HepG2 (cell line): ENCODE data around the gene MAP3K4. TPM values are rescaled to one million over a fixed set of nuclear protein-coding genes. Genes with fewer than 3 reads are reported as not detected.
A peak's percentile ranks its signal among the peaks of the same experiment; 100 is the strongest.

ENCODE experiments used
- ATF7 ChIP-seq, 2 experiments: fragments of 450-650 bp in 1 of 2; sonication (generic) in 1 of 2; formaldehyde crosslinking in 1 of 2; IDR thresholded peaks; 2 replicates each; pipeline versions ENCODE4 v1.4.0 to v1.6.1; 2016 to 2020; ENCODE audit warnings: antibody characterized with exemption in 1 of 2, mild to moderate bottlenecking in 1 of 2, missing genetic modification reagents in 1 of 2
- BCL6 ChIP-seq: IDR thresholded peaks from 2 replicates; pipeline ENCODE4 v1.6.1; 2016; ENCODE audit warnings: missing genetic modification reagents, missing compliant biosample characterization
- ETV6 ChIP-seq: sonication (generic); formaldehyde crosslinking; conservative IDR thresholded peaks from 2 replicates; pipeline ENCODE4 v1.4.0; 2020; ENCODE audit warnings: missing genetic modification reagents
- KDM6A ChIP-seq: IDR thresholded peaks from 2 replicates; pipeline ENCODE4 v1.6.1; 2016; ENCODE audit warnings: low read depth
- MTA3 ChIP-seq: sonication (generic); formaldehyde crosslinking; IDR thresholded peaks from 2 replicates; pipeline ENCODE4 v1.4.0; 2020; ENCODE audit warnings: missing genetic modification reagents
- NAIF1 ChIP-seq: sonication (generic); formaldehyde crosslinking; IDR thresholded peaks from 2 replicates; pipeline ENCODE4 v1.5.0; 2020; ENCODE audit warnings: mild to moderate bottlenecking, missing genetic modification reagents, borderline replicate concordance
- NFKBIZ ChIP-seq: IDR thresholded peaks from 2 replicates; pipeline ENCODE4 v1.6.1; 2018; ENCODE audit warnings: missing genetic modification reagents, missing compliant biosample characterization
- RFX1 ChIP-seq: fragments of 450-650 bp; IDR thresholded peaks from 2 replicates; pipeline ENCODE4 v1.6.1; 2017
- SMARCE1 ChIP-seq: fragments of 450-650 bp; IDR thresholded peaks from 2 replicates; pipeline ENCODE4 v1.6.1; 2017; ENCODE audit warnings: borderline replicate concordance
- SMC3 ChIP-seq: IDR thresholded peaks from 2 replicates; pipeline ENCODE4 v1.6.1; 2011; ENCODE audit warnings: low read length, improper control_type of control experiment
- SRSF9 ChIP-seq: fragments of 200-400 bp; formaldehyde crosslinking; IDR thresholded peaks from 2 replicates; pipeline ENCODE4 v1.6.1; 2018; ENCODE audit warnings: borderline replicate concordance, mild to moderate bottlenecking, low read depth, low read length; ENCODE audit not compliant: insufficient read depth, poor library complexity, severe bottlenecking
- SSRP1 ChIP-seq: IDR thresholded peaks from 2 replicates; pipeline ENCODE4 v1.6.1; 2016; ENCODE audit warnings: control low read depth
- TRIM24 ChIP-seq: sonication (generic); formaldehyde crosslinking; IDR thresholded peaks from 2 replicates; pipeline ENCODE4 v1.8.0; 2022; ENCODE audit warnings: mild to moderate bottlenecking, missing genetic modification reagents
- ZBTB7B ChIP-seq: sonication (generic); formaldehyde crosslinking; IDR thresholded peaks from 2 replicates; pipeline ENCODE4 v1.4.0; 2020; ENCODE audit warnings: missing genetic modification reagents
- ZEB1 ChIP-seq: IDR thresholded peaks from 2 replicates; pipeline ENCODE4 v1.6.1; 2012; ENCODE audit warnings: mild to moderate bottlenecking, low read depth, inconsistent platforms; ENCODE audit not compliant: insufficient replicate concordance
- ZKSCAN8 ChIP-seq: IDR thresholded peaks from 2 replicates; pipeline ENCODE4 v1.6.1; 2016; ENCODE audit warnings: borderline replicate concordance, missing genetic modification reagents, missing compliant biosample characterization
- ZNF136 ChIP-seq: sonication (generic); formaldehyde crosslinking; IDR thresholded peaks from 2 replicates; pipeline ENCODE4 v1.8.1; 2022; ENCODE audit warnings: low read depth, mild to moderate bottlenecking, moderate library complexity, missing genetic modification reagents
- ZNF367 ChIP-seq: sonication (generic); formaldehyde crosslinking; IDR thresholded peaks from 2 replicates; pipeline ENCODE4 v1.4.0; 2020; ENCODE audit warnings: missing genetic modification reagents, borderline replicate concordance
- ZNF414 ChIP-seq: sonication (generic); formaldehyde crosslinking; IDR thresholded peaks from 2 replicates; pipeline ENCODE4 v1.5.0; 2020; ENCODE audit warnings: missing genetic modification reagents
- ZNF605 ChIP-seq: sonication (generic); formaldehyde crosslinking; IDR thresholded peaks from 2 replicates; pipeline ENCODE4 v1.8.0; 2022; ENCODE audit warnings: mild to moderate bottlenecking, missing genetic modification reagents
- ZSCAN25 ChIP-seq: sonication (generic); formaldehyde crosslinking; IDR thresholded peaks from 2 replicates; pipeline ENCODE4 v1.8.0; 2022; ENCODE audit warnings: mild to moderate bottlenecking, missing genetic modification reagents
- polyA plus RNA-seq, 8 experiments: library from polyadenylated mRNA; depleted of rRNA in 3 of 8; stranded (reverse) in 7 of 8; unstranded in 1 of 8; fragments of >200 nt; fragmentation: Illumina TruSeq in 4 of 8; extraction: Trizol in 4 of 8; gene quantifications; 2 replicates each; pipeline versions ENCODE4 v1.2.1 to v1.2.3, GENCODE V29; 2011 to 2016; ENCODE audit warnings: low read depth in 4 of 8, missing spikeins in 1 of 8, mixed read lengths in 1 of 8; ENCODE audit not compliant: insufficient read depth in 1 of 8
- total RNA-seq, 5 experiments: library from RNA; depleted of rRNA; stranded (reverse); fragments of >200 nt; fragmentation: Illumina TruSeq; extraction: Trizol; gene quantifications; 2 replicates each; pipeline ENCODE4 v1.2.3, GENCODE V29; 2016; ENCODE audit warnings: low read depth in 1 of 5
- TF ChIP-seq, protein P1 (sequence below): sonication (generic); formaldehyde crosslinking; IDR thresholded peaks from 2 replicates; pipeline ENCODE4 v1.8.0; 2022; ENCODE audit warnings: mild to moderate bottlenecking, missing genetic modification reagents; ENCODE audit not compliant: insufficient replicate concordance
- TF ChIP-seq, protein P2 (sequence below), 2 experiments: sonication (generic) in 1 of 2; formaldehyde crosslinking in 1 of 2; IDR thresholded peaks; 2 replicates each; pipeline versions ENCODE4 v1.5.1 to v1.6.1; 2011 to 2020; ENCODE audit warnings: borderline replicate concordance in 1 of 2, low read depth in 1 of 2, low read length in 1 of 2, mild to moderate bottlenecking in 1 of 2, missing genetic modification reagents in 1 of 2, moderate library complexity in 1 of 2
- TF ChIP-seq, protein P3 (sequence below): sonication (generic); formaldehyde crosslinking; IDR thresholded peaks from 2 replicates; pipeline ENCODE4 v1.5.0; 2020; ENCODE audit warnings: missing genetic modification reagents

Gene MAP3K4
- total and polyA plus RNA-seq, 2 of the 13 experiments (the other 11 are each of a cell fraction or from before 2014, with no cell fraction given), result 12.9 to 33.6 TPM

- TF ChIP-seq, protein P1, sequence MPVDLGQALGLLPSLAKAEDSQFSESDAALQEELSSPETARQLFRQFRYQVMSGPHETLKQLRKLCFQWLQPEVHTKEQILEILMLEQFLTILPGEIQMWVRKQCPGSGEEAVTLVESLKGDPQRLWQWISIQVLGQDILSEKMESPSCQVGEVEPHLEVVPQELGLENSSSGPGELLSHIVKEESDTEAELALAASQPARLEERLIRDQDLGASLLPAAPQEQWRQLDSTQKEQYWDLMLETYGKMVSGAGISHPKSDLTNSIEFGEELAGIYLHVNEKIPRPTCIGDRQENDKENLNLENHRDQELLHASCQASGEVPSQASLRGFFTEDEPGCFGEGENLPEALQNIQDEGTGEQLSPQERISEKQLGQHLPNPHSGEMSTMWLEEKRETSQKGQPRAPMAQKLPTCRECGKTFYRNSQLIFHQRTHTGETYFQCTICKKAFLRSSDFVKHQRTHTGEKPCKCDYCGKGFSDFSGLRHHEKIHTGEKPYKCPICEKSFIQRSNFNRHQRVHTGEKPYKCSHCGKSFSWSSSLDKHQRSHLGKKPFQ (CRISPR knock-in tag), result peak; percentile 61
- TF ChIP-seq MTA3 (CRISPR knock-in tag) (no peak), ZSCAN25 (CRISPR knock-in tag) (peak; percentile 55; the same call in 1 of the 2 replicates), SRSF9 (no peak), KDM6A (CRISPR knock-in tag) (no peak), ZBTB7B (CRISPR knock-in tag) (0 out of 2 replicates have a peak, but pooled peaks have one; percentile 34), ZEB1 (no peak), BCL6 (CRISPR knock-in tag) (no peak), ETV6 (peak; percentile 53; the same call in 1 of the 2 replicates), SMARCE1 (no peak), ZKSCAN8 (no peak), NFKBIZ (CRISPR knock-in tag) (no peak; the same call in 1 of the 2 replicates), ZNF414 (CRISPR knock-in tag) (no peak; the same call in 1 of the 2 replicates), ZNF605 (no peak), RFX1 (no peak), ZNF136 (no peak), SSRP1 (CRISPR knock-in tag) (no peak), SMC3 (no peak), ZNF367 (CRISPR knock-in tag) (no peak), ATF7 (IDR thresholded peaks at IDR 0.05) (no peak), ATF7 (CRISPR knock-in tag; IDR thresholded peaks at IDR 0.05) (peak; percentile 19; the same call in 1 of the 2 replicates), TRIM24 (CRISPR knock-in tag) (no peak), NAIF1 (CRISPR knock-in tag) (no peak)
- TF ChIP-seq, protein P2, sequence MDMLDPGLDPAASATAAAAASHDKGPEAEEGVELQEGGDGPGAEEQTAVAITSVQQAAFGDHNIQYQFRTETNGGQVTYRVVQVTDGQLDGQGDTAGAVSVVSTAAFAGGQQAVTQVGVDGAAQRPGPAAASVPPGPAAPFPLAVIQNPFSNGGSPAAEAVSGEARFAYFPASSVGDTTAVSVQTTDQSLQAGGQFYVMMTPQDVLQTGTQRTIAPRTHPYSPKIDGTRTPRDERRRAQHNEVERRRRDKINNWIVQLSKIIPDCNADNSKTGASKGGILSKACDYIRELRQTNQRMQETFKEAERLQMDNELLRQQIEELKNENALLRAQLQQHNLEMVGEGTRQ (IDR thresholded peaks at IDR 0.05; ENCODE audit: low read depth, low read length), result no peak
- TF ChIP-seq, protein P2 (CRISPR knock-in tag; IDR thresholded peaks at IDR 0.05; ENCODE audit: borderline replicate concordance), result no peak; the same call in 1 of the 2 replicates
- TF ChIP-seq, protein P3, sequence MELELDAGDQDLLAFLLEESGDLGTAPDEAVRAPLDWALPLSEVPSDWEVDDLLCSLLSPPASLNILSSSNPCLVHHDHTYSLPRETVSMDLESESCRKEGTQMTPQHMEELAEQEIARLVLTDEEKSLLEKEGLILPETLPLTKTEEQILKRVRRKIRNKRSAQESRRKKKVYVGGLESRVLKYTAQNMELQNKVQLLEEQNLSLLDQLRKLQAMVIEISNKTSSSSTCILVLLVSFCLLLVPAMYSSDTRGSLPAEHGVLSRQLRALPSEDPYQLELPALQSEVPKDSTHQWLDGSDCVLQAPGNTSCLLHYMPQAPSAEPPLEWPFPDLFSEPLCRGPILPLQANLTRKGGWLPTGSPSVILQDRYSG (CRISPR knock-in tag), result peak; percentile 71
These were observed at the start of gene MAP3K4 (continued) for GRCh38 chr6:160991406-160992060.
